HG03097 (cell line): ENCODE measurements around the gene GABRR1.
"Not testable (repeated sequence)": the region's sequence is repeated elsewhere in the genome, so short reads cannot be mapped to it uniquely, and the experiment has no call there.

Source experiments
- ATAC-seq: cut with Tn5 transposase; IDR thresholded peaks from one replicate; pipeline ENCODE4 v1.9.1; 2021; ENCODE audit not compliant: unreplicated experiment, low FRiP score

The GABRR1 gene

GRCh38 chr6:89161326-89162046 lies 55.7 kb downstream of the GABRR1 start:
- no peak for ATAC-seq

- ATAC-seq: no peak
These were observed 56.6 kb downstream of the GABRR1 start for GRCh38 chr6:89160331-89161092.

GRCh38 chr6:89154131-89154530 lies 63.0 kb downstream of the GABRR1 start:
- ATAC-seq: no peak

- ATAC-seq: no peak
These were observed 69.0 kb downstream of the GABRR1 start for GRCh38 chr6:89148016-89148750.

- no peak for ATAC-seq
These were observed 70.1 kb downstream of the GABRR1 start for GRCh38 chr6:89146718-89147700.

GRCh38 chr6:89145956-89146717 lies 71.0 kb downstream of the GABRR1 start, which contains the start of gene PM20D2:
Gene PM20D2, plus strand, starts transcription at chr6:89146055. Its CDS starts 90 bp downstream, at chr6:89146145.
- peak; percentile 53 for ATAC-seq

- peak; percentile 44 for ATAC-seq
These were observed 71.8 kb downstream of the GABRR1 start for GRCh38 chr6:89145091-89145955.

- ATAC-seq: peak; percentile 39
These were observed 72.7 kb downstream of the GABRR1 start for GRCh38 chr6:89144354-89144906.

GRCh38 chr6:89140347-89141156 lies 76.6 kb downstream of the GABRR1 start:
- no peak for ATAC-seq

- ATAC-seq: no peak
These were observed 77.4 kb downstream of the GABRR1 start for GRCh38 chr6:89139509-89140346.

- no peak for ATAC-seq
These were observed 79.0 kb downstream of the GABRR1 start for GRCh38 chr6:89138173-89138572.

GRCh38 chr6:89134723-89135122 lies 82.4 kb downstream of the GABRR1 start:
- ATAC-seq: no peak

- ATAC-seq: no peak
These were observed 83.2 kb downstream of the GABRR1 start for GRCh38 chr6:89133981-89134380.

- ATAC-seq: no peak
These were observed 85.1 kb downstream of the GABRR1 start for GRCh38 chr6:89132057-89132456.

- no peak for ATAC-seq
These were observed 85.6 kb downstream of the GABRR1 start for GRCh38 chr6:89131599-89131998.

- ATAC-seq: not testable (repeated sequence)
These were observed 88.9 kb downstream of the GABRR1 start for GRCh38 chr6:89128256-89128671.
